ENCODE measurements around the gene FAM111A. TPM values are rescaled to one million over a fixed set of nuclear protein-coding genes. Genes with fewer than 3 reads are reported as not detected.

The FAM111A gene
- total RNA-seq, 2 experiments from 2014 or later, result 71.2 to 76.9 TPM

GRCh38 chr11:59173080-59173963, 30.7 kb downstream of the FAM111A start:
- ChIA-PET CTCF (interaction anchor here (2.2 to 7.9 kb wide), 2 partner anchors 10 to 29 kb away, joined by 8 to 81 read pairs; no protein-coding TSS in a partner anchor), POLR2A (no interaction called here)

DNA sequence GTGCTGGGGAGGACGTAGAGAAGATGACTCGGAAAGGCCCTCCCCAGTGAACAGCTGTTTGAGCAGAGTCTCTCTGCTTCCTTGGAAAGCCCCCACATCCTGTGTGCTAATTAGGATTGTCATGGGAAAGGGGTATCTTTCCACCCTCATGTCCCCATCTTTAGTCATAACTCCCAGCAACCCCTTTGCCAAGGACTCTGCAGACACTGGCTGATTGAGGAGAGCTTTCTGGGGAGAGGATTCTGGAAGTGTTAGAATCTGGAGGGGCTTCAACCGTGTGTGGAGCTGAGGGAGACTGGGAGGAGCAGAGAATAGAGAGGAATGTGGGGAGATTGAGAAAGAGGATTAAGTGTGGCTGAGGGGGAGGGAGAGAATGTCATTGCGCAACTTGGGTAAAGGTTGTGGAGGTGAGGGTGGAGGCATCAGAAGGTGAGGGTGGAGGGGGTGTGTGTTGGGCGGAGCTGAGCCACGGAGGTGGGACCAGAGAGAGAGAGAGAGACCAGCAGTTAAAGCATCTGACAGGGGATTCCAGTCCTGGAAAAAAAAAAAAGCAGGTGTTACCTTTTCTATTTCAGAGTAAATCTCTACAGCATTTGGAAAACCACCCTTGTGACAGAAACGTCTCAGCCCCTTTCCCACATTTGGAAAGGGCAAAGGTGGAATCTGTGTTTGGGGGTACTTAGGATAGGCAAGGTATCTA, 31.5 kb downstream of the FAM111A start:
- CTCF ChIA-PET, result interaction anchor here (1.8 to 7.9 kb wide), 2 partner anchors 10 to 29 kb away, joined by 4 to 81 read pairs; no protein-coding TSS in a partner anchor

DNA sequence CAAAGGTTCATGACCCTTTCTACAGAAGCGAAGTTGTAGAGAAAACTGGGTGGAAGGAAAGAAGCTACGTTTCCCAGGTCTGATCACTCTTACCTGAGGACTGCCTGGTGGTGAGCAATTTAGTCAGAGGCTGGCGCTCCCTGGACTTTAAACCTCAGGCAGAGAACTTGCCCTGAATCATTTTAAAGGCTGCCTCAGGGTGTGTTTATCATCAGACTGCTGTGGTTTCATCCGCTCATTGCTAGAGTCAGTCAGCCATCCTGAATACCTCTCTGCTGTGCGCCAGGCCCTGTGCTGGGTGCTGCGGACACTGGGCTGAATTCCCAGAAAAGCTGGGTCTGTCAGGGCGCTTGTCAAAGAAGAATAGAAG, 32.0 kb downstream of the FAM111A start:
- CTCF ChIA-PET, result interaction anchor here (1.8 to 7.9 kb wide), 2 partner anchors 9 to 30 kb away, joined by 4 to 81 read pairs; no protein-coding TSS in a partner anchor
- POLR2A ChIA-PET, result no interaction called here

More for the DNA sequence above, 31.5 kb downstream of the FAM111A start:
- POLR2A ChIA-PET, result no interaction called here

- ChIA-PET CTCF (interaction anchor here (1.8 to 7.9 kb wide), 2 partner anchors 9 to 30 kb away, joined by 4 to 81 read pairs; no protein-coding TSS in a partner anchor), POLR2A (no interaction called here)
Observed at GRCh38 chr11:59175091-59175501, 32.4 kb downstream of the FAM111A start.

GRCh38 chr11:59176330-59176729, 33.7 kb downstream of the FAM111A start:
- POLR2A ChIA-PET, result no interaction called here
- CTCF ChIA-PET, result interaction anchor here (7.9 kb wide), 1 partner anchor 7 kb away, joined by 81 read pairs; no protein-coding TSS in a partner anchor

DNA sequence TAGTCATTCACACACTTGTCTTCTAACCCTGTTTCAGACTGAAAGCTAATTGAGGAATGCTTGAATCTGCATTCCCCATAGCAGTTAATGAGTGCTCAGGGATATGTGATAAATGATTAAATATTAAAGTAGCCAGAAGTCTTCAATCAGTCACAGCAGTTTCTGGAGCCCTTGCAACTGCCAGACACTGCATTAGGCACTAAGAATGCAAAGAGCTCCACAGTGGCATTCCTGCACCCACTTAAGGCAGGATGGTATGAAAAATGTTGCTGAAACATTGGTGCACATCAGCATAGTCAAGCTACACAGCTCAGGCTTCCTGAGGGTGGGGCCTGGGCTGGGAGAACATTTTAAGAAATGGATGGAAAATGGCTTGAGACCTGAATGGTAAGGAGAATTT, 35.7 kb downstream of the FAM111A start:
- POLR2A ChIA-PET, result no interaction called here

GRCh38 chr11:59179121-59179520, 36.5 kb downstream of the FAM111A start:
- POLR2A ChIA-PET, result no interaction called here

More for the DNA sequence above, 35.7 kb downstream of the FAM111A start:
- CTCF ChIA-PET, result no interaction called here

DNA sequence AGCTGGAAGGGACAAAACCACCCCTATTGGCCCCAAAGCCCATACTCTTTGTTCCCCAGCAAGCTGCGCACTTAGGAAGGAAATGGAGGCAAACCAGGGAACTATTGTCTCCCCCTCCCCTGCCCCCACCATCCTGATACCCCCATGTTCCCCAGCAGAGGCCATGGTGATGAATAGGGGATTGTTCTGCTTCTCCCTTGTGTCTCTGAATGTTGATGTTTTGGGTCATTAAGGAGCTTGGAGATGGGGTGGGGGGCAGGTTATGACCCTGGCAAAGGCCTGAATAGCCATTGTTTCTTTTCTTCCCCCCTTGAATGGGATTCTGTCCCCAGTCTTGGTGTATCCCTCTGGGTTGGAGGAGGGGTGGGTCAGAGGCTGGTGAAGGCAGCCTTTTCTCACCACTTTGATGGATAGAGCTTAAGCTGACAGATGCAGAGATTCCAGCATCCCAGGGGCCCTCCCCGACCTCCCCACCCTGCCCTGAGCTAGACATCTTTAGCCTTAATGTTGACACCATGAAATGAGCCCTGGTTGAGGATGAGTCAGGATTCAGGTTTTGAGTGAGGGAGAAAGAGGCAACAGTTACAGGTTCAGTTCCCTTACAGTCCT, 37.6 kb downstream of the FAM111A start:
- CTCF ChIA-PET, result interaction anchor here (0.7 to 9.9 kb wide), 3 partner anchors 7 to 26 kb away, joined by 3 to 81 read pairs (median 3); partner anchors contain the start of gene DTX4
- POLR2A ChIA-PET, result no interaction called here

More at GRCh38 chr11:59179121-59179520, 36.5 kb downstream of the FAM111A start:
- CTCF ChIA-PET, result interaction anchor here (9.9 kb wide), 1 partner anchor 6 kb away, joined by 81 read pairs; the partner anchor contains the start of gene DTX4

DNA sequence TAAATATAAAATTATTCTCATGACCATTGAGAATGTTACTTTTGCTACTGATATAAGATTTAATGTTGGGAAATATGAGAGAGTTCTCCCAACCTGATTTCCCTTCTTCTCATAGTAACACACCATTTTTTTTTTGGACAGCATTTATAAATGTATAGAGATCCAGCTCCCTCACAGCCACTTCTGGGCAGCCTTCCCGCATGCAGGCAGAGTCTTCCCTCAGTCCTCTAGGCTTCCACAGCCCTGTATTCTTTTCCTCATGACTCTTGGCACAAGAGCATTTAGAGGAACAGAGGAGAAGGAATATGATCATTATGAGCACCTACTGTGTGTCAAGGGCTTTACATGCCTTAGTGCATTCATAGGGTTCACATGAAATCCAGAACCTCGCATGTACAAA, 38.3 kb downstream of the FAM111A start:
- CTCF ChIA-PET, result interaction anchor here (1.1 to 9.9 kb wide), 2 partner anchors 8 to 14 kb away, joined by 3 to 81 read pairs; partner anchors contain the start of gene DTX4
- POLR2A ChIA-PET, result no interaction called here

DNA sequence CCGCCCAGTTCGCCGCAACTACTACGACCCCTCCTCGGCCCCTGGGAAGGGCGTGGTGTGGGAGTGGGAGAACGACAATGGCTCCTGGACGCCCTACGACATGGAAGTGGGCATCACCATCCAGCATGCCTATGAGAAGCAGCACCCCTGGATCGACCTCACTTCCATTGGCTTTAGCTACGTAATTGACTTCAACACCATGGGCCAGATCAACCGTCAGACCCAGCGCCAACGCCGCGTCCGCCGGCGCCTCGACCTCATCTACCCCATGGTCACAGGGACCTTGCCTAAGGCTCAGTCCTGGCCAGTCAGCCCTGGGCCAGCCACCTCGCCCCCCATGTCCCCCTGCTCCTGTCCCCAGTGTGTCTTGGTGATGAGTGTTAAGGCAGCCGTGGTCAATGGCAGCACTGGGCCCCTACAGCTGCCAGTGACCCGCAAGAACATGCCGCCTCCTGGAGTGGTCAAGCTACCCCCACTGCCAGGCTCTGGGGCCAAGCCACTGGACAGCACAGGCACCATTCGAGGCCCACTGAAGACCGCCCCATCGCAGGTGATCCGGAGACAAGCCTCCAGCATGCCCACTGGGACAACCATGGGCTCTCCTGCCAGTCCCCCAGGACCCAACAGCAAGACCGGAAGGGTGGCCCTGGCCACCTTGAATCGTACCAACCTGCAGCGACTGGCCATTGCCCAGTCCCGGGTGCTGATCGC, 39.2 kb downstream of the FAM111A start:
- POLR2A ChIA-PET, result no interaction called here
- CTCF ChIA-PET, result interaction anchor here (9.9 kb wide), 1 partner anchor 9 kb away, joined by 81 read pairs; the partner anchor contains the start of gene DTX4

- ChIA-PET CTCF (interaction anchor here (9.9 kb wide), 1 partner anchor 9 kb away, joined by 81 read pairs; the partner anchor contains the start of gene DTX4), POLR2A (no interaction called here)
Observed at GRCh38 chr11:59182457-59183151, 39.9 kb downstream of the FAM111A start.

- POLR2A ChIA-PET, result no interaction called here
- CTCF ChIA-PET, result interaction anchor here (0.5 to 9.9 kb wide), 2 partner anchors 10 to 346 kb away, joined by 5 to 81 read pairs; partner anchors contain the start of gene DTX4
Observed at GRCh38 chr11:59183771-59184170, 41.1 kb downstream of the FAM111A start.

DNA sequence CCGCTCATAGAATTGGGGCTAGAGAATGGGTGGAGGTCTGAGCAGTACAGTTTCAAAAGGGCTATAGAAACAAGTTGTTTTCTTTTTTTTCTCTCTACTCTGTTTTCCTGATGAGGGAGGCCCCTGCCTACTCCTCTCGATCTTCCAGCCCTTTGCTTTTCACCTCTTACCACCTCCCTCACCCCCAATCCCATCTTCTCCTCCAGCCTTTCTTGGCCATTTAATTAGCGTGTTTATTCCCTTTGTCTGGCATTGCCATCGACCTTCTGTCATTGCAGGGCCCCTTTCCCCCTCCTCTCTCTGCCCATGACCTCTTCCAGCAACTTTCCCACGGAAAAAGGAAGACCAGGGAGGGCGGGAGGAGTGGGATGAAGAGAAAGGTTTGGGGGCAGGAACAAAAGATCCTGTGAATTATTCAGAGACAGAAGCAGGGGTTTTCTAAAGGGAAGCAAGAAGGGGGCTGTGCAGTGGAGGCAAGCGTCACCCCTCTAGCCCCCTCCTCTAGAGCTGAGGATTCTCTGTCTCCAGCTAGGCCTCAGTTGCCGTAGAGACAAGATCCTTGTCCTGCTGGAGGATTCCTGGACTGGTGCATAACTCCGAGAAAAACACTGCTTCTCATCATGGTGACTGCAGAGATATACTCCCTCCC, 42.2 kb downstream of the FAM111A start:
- ChIA-PET POLR2A (no interaction called here), CTCF (interaction anchor here (0.8 to 9.9 kb wide), 2 partner anchors 11 to 241 kb away, joined by 3 to 81 read pairs; partner anchors contain the start of genes DTX4 and OR5A2)

DNA sequence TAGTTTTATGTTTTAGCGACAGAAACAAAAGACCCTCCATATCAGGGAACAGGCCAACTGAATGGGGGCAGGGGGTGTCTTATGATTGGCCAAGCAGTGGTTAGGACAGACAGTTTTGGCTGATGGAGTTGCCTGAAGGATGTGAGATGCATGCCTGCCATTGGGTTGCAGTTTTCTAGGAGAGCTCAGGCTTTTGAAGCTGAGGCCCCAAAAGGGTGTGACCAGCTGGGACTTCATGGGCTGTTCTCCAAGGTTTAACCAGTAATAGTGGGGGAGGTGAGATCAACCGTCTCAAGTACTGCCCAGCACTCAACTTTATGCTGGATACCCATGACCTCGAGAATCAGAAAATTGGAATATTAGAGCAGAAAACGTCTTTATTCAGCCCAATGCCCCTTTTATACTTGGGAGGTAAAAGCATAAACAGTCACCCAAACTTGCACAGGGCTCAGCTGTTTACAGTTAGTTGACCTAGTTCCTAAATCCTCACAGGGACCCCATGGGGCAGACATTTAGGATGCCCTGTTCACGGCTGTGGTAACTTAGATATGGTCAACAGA, 42.8 kb downstream of the FAM111A start:
- POLR2A ChIA-PET, result no interaction called here
- CTCF ChIA-PET, result interaction anchor here (0.6 to 9.9 kb wide), 5 partner anchors 12 to 241 kb away, joined by 3 to 81 read pairs (median 3); partner anchors contain the start of genes DTX4 and OR5A2

DNA sequence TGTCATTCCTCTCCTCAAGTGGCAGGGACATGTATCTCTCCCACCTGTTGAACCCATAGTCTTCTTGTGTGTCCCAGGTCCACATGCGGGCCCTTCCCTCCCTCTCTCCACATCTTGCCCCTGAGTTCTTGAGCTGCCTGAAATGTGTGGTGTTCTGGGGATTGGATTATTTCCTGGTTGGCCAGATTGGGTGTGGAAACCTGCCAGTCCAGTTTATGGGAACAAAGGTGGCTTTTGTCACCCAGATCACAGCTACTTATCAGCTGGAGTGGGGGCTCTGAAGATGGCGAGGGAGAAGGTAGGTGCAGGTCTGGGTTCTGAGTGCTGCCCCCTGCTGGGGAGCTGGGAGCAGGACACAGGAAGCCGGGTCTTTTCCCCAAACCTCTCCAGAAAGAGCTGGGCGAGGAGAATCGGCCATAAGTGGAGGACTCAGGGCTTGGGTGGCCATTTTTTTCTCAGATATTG, 43.5 kb downstream of the FAM111A start:
- ChIA-PET POLR2A (no interaction called here), CTCF (interaction anchor here (0.6 to 9.9 kb wide), 9 partner anchors 9 to 250 kb away, joined by 3 to 81 read pairs (median 3); partner anchors contain the start of genes DTX4 and OR5A1)

DNA sequence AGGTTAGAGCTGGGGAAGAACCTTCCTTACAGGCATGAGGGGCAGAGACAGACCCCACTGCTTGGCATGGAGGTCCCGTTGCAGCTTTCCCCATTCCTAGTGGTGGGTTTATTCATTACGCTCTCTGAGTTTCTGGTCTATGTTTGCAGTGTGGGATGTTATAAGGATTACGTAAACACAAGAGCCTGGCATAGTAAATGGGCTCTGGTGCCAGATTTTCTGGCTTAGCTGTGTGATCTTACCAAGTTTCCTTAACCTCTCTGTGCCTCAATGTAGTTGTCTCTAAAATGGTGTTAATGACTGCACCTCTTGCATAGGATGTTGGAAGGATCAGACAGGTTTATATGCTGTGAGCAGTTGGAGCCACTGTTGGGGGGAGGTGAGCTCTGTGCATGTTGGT, 44.4 kb downstream of the FAM111A start:
- ChIA-PET CTCF (interaction anchor here (1.3 to 9.9 kb wide), 4 partner anchors 12 to 96 kb away, joined by 3 to 81 read pairs (median 6); partner anchors contain the start of gene DTX4), POLR2A (no interaction called here)

- POLR2A ChIA-PET, result no interaction called here
Observed at GRCh38 chr11:59187587-59187986, 44.9 kb downstream of the FAM111A start.

More at GRCh38 chr11:59187587-59187986, 44.9 kb downstream of the FAM111A start:
- CTCF ChIA-PET, result interaction anchor here (9.9 kb wide), 1 partner anchor 14 kb away, joined by 81 read pairs; the partner anchor contains the start of gene DTX4
